ENCODE data around the gene LITAF. TPM values are rescaled to one million over a fixed set of nuclear protein-coding genes. Genes with fewer than 3 reads are reported as not detected.

LITAF gene
- total RNA-seq (100 to 1,000 TPM; 126 to 278 (median 208) TPM), polyA plus RNA-seq (100 to 1,000 TPM; 525 to 563 TPM), total RNA-seq (200 reads per million, percentile 93 among the genes with 10 or more reads in this experiment)

DNA sequence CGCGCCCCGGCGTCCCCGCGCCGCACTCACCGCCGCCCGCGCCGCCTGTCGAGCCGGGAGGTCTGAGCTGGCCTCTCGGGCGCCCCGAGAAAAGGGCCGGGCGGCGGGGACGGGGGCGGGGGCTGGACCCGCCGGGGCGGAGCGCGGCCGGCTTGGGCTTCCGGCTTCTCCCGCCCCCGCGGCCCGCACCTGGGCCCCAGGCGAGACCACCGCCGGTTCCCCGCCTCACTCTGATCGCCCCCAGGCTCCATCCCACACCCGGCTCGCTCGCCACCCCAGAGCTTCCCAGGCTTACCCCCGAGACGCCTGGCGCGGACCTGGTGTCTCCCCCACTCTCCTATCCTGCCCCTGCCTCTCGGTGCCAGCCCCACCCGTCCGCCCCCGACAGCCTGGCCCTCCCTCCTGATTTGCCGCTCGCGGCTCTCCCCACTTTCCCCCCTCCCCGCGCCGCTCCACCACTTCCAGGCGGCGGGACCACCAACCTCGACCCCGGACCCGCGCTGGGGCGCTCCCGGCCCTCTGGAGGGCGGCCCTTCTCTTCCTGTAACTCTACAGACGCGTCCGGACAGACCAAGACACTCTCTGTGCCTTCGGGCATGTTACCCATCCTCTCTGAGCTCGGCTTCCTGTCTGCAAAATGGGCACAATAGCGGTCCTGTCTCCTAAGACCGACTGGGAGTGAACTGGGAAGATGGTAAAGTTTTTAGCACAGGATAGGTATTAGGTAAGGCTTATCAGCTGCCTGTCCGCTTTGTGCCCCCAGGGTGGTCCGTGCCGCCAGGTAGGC lies at the start of gene LITAF:
Gene LITAF (minus strand): TSS at position 64 of the 787 bp plus-strand sequence. CDS start 30,189 bp downstream, outside the sequence.
- Histone ChIP-seq H3K27ac (ENCODE audit: low read depth, low read length) (peak within 1 kb of the TSS; percentile 94), H3K4me3 (ENCODE audit: low read length) (peak within 1 kb of the TSS; percentile 88), H3K27me3 (ENCODE audit: control insufficient read depth in 2 of 2, insufficient read depth in 2 of 2, low read length in 2 of 2) (no peaks in the 10 kb centered on the region), H3K4me1 (ENCODE audit: control insufficient read depth in 2 of 2, insufficient read depth in 2 of 2, low read length in 2 of 2) (peaks cover 32 to 38% of the 10 kb centered on the region in 2 donors), H3K9me3 (ENCODE audit: control insufficient read depth in 2 of 3, low read length in 3 of 3) (no peaks in the 10 kb centered on the region), H3K36me3 (ENCODE audit: control insufficient read depth in 2 of 3, insufficient read depth in 3 of 3, low read length in 3 of 3) (no peaks in the 10 kb centered on the region)
- DNase-seq (peak in 8 of 9 donors; percentile 52 to 75 (median 57)), ATAC-seq (peak; percentile 71)
- Mint-ChIP-seq H3K36me3 (peaks cover 0 to 14% (median 0%) of the 10 kb centered on the region in 5 donors), H3K27me3 (peaks cover 0 to 7% (median 0%) of the 10 kb centered on the region in 5 donors), H3K27ac (peak within 1 kb of the TSS; percentile 90 to 99 (median 97)), H3K4me3 (peak within 1 kb of the TSS; percentile 91 to 100 (median 96)), H3K4me1 (peaks cover 29 to 45% (median 37%) of the 10 kb centered on the region in 7 donors), H3K9me3 (no peaks in the 10 kb centered on the region)
- ChIA-PET CTCF (interaction anchor here (0.6 to 2.1 kb wide), 5 partner anchors 11 to 436 kb away, joined by 3 to 5 read pairs (median 4); no protein-coding TSS in a partner anchor), POLR2A (interaction anchor here (0.7 to 5.0 kb wide), 12 partner anchors 11 to 80 kb away, joined by 3 to 92 read pairs (median 5); no protein-coding TSS in a partner anchor)
- intact Hi-C loops (cut with micrococcal nuclease), result loop anchor here (1.0 to 10.0 kb wide), 6 partner anchors 54 to 642 kb away; partner anchors contain the start of genes CLEC16A (in 1 of the 2), DEXI (in 1 of the 2), SNN (in 1 of the 2) and SOCS1 (in 1 of the 2)

DNA sequence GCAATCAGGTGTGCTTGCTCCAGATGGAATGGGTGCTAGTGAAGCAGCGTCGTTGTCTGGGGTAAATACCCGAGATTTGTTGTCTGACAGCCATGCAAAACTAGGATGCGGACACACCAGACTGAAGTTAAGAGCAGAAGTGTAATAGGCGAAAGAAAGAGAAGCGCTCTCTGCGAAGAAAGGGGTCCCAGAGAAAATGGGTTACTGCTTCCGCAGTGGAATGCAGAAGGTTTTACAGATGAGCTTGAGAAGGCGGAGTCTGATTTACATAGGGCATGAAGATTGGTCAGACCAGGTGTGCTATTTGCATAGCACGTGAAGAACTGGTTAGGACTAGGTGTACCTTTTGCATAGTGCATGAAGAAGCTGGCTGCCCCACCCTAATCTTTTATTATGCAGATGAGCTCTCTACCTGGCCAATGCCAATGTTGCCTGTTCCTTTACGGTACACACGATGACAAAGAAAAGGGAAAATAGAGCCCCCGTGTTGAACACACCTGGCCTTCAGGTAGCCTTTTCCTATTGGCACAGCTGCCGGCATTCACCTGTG lies 49.5 kb upstream of the LITAF start:
- Mint-ChIP-seq H3K27me3 (peaks cover 0 to 30% (median 0%) of the 10 kb centered on the region in 5 donors), H3K27ac (peak overlapping the region in 3 of 9 donors; percentile 0 to 16 (median 13)), H3K4me1 (peaks cover 20 to 38% (median 29%) of the 10 kb centered on the region in 7 donors), H3K36me3 (no peaks in the 10 kb centered on the region), H3K4me3 (no peak overlapping the region), H3K9me3 (no peaks in the 10 kb centered on the region)
- POLR2A ChIA-PET, result interaction anchor here (1.1 to 3.4 kb wide), 7 partner anchors 12 to 99 kb away, joined by 3 to 16 read pairs (median 3); no protein-coding TSS in a partner anchor
- intact Hi-C loops (cut with micrococcal nuclease), result no loop called here
- ATAC-seq, result no peak
- CTCF ChIA-PET, result interaction anchor here (1.8 kb wide), 1 partner anchor 15 kb away, joined by 8 read pairs; no protein-coding TSS in a partner anchor
- peak in 2 of 9 donors; percentile 30 to 40 for DNase-seq
- H3K9me3 ChIP-seq (ENCODE audit: control insufficient read depth in 2 of 3, low read length in 3 of 3), result no peaks in the 10 kb centered on the region
- no peak overlapping the region for H3K27ac ChIP-seq (ENCODE audit: low read depth, low read length)
- H3K27me3 ChIP-seq (ENCODE audit: control insufficient read depth in 2 of 2, insufficient read depth in 2 of 2, low read length in 2 of 2), result no peaks in the 10 kb centered on the region
- no peak overlapping the region for H3K4me3 ChIP-seq (ENCODE audit: low read length)
- H3K36me3 ChIP-seq (ENCODE audit: control insufficient read depth in 2 of 3, insufficient read depth in 3 of 3, low read length in 3 of 3), result no peaks in the 10 kb centered on the region
- peaks cover 8 to 9% of the 10 kb centered on the region in 2 donors for H3K4me1 ChIP-seq (ENCODE audit: control insufficient read depth in 2 of 2, insufficient read depth in 2 of 2, low read length in 2 of 2)

DNA sequence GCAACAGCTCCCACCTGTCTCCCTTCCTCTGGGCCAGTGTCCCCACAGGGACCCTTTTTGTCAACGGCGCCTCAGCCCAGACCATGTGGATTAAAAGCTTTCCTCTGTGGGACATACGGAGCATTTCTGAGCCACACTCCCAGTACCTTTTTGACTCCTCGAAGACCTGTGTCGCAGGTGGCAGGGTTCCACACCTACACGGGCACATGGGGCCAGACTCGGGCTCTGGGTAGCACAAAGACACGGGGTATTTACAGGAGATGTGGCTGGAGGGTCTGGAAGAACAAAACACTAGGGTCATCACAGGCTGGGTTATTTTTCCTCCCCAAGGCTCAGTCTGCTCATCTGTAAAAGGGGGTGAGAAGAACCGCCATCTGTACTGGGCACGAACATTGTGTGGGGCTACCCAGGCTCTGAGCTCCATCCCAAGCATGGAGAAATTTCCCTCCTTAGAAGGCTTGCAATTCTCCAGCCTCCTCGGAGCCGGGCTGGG lies 49.0 kb upstream of the LITAF start:
- Mint-ChIP-seq H3K36me3 (no peaks in the 10 kb centered on the region), H3K27me3 (peaks cover 0 to 30% (median 0%) of the 10 kb centered on the region in 5 donors), H3K4me1 (peaks cover 16 to 37% (median 29%) of the 10 kb centered on the region in 7 donors), H3K4me3 (no peak overlapping the region), H3K27ac (peak overlapping the region in 2 of 9 donors; percentile 13 to 16), H3K9me3 (no peaks in the 10 kb centered on the region)
- no peak for DNase-seq
- H3K27me3 ChIP-seq (ENCODE audit: control insufficient read depth in 2 of 2, insufficient read depth in 2 of 2, low read length in 2 of 2), result no peaks in the 10 kb centered on the region
- H3K9me3 ChIP-seq (ENCODE audit: control insufficient read depth in 2 of 3, low read length in 3 of 3), result no peaks in the 10 kb centered on the region
- no peak overlapping the region for H3K4me3 ChIP-seq (ENCODE audit: low read length)
- intact Hi-C loops (cut with micrococcal nuclease), result no loop called here
- no peak for ATAC-seq
- no peak overlapping the region for H3K27ac ChIP-seq (ENCODE audit: low read depth, low read length)
- no peaks in the 10 kb centered on the region for H3K36me3 ChIP-seq (ENCODE audit: control insufficient read depth in 2 of 3, insufficient read depth in 3 of 3, low read length in 3 of 3)
- ChIA-PET CTCF (interaction anchor here (0.6 to 1.8 kb wide), 2 partner anchors 14 to 94 kb away, joined by 3 to 8 read pairs; no protein-coding TSS in a partner anchor), POLR2A (interaction anchor here (1.1 to 3.4 kb wide), 9 partner anchors 11 to 98 kb away, joined by 3 to 16 read pairs (median 3); no protein-coding TSS in a partner anchor)
- H3K4me1 ChIP-seq (ENCODE audit: control insufficient read depth in 2 of 2, insufficient read depth in 2 of 2, low read length in 2 of 2), result peaks cover 3% of the 10 kb centered on the region in 2 donors

DNA sequence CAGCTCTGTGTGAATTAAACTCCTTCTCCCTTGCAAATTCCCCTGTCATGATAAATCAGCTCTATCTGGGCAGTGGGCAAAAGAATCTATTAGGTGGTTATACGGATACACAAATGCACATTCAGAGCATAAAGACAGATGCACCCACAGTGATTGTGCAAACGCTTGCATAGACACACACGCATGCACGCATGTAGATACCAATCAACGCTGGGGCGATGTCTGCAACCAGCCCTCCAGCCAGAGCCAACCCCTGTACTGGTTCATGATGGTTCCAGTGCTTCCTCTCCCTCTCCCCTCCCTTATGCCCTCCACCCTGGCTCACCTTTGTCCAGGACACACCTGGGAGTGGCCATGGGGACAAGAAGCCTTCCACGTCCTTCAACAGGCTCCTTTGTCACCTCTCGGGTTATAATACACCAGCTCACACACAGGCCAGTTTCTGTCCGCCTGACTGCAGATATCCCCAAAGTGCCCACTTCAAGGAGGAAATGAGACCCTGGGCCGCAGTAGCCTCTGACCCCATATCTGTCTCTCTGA lies 48.5 kb upstream of the LITAF start:
- CTCF ChIA-PET, result interaction anchor here (0.6 to 1.8 kb wide), 3 partner anchors 14 to 103 kb away, joined by 3 to 8 read pairs (median 5); no protein-coding TSS in a partner anchor
- peak overlapping the region in 2 of 9 donors; percentile 28 to 45 for H3K27ac Mint-ChIP-seq
- Histone ChIP-seq H3K27me3 (ENCODE audit: control insufficient read depth in 2 of 2, insufficient read depth in 2 of 2, low read length in 2 of 2) (no peaks in the 10 kb centered on the region), H3K4me1 (ENCODE audit: control insufficient read depth in 2 of 2, insufficient read depth in 2 of 2, low read length in 2 of 2) (peaks cover 0 to 3% of the 10 kb centered on the region in 2 donors), H3K36me3 (ENCODE audit: control insufficient read depth in 2 of 3, insufficient read depth in 3 of 3, low read length in 3 of 3) (no peaks in the 10 kb centered on the region), H3K27ac (ENCODE audit: low read depth, low read length) (no peak overlapping the region), H3K4me3 (ENCODE audit: low read length) (no peak overlapping the region), H3K9me3 (ENCODE audit: control insufficient read depth in 2 of 3, low read length in 3 of 3) (no peaks in the 10 kb centered on the region)
- peaks cover 0 to 29% (median 0%) of the 10 kb centered on the region in 5 donors for H3K27me3 Mint-ChIP-seq
- H3K4me3 Mint-ChIP-seq, result no peak overlapping the region
- H3K36me3 Mint-ChIP-seq, result no peaks in the 10 kb centered on the region
- POLR2A ChIA-PET, result interaction anchor here (0.9 to 1.4 kb wide), 4 partner anchors 10 to 98 kb away, joined by 3 to 5 read pairs (median 3); no protein-coding TSS in a partner anchor
- ATAC-seq (no peak), DNase-seq (no peak)
- intact Hi-C loops (cut with micrococcal nuclease), result no loop called here
- H3K9me3 Mint-ChIP-seq, result no peaks in the 10 kb centered on the region
- H3K4me1 Mint-ChIP-seq, result peaks cover 16 to 37% (median 29%) of the 10 kb centered on the region in 7 donors

DNA sequence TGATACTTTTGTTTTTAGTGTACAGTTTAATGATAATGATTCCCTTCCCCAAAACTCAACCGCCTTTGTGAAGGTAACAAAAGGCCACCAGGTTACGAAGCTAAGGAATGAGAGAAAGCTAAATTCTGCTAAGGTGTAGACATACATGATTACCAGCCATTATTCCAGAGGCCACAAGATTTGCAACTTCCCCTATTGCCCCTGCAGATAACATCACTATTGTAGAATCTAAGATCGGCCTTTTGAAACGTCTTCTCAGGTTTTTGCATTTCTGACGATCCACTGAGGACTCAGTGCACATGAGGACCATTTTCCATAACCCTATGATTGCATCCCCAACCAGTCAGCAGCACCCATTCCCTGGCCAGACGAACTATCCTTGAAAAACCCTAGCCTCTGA lies 47.6 kb upstream of the LITAF start:
- ChIA-PET POLR2A (interaction anchor here (0.9 to 1.4 kb wide), 3 partner anchors 9 to 12 kb away, joined by 3 to 5 read pairs (median 3); no protein-coding TSS in a partner anchor), CTCF (interaction anchor here (1.4 kb wide), 1 partner anchor 102 kb away, joined by 5 read pairs; no protein-coding TSS in a partner anchor)
- peaks cover 0 to 26% (median 0%) of the 10 kb centered on the region in 5 donors for H3K27me3 Mint-ChIP-seq
- ATAC-seq, result no peak
- peaks cover 18 to 43% (median 38%) of the 10 kb centered on the region in 7 donors for H3K4me1 Mint-ChIP-seq
- H3K27ac ChIP-seq (ENCODE audit: low read depth, low read length), result no peak overlapping the region
- H3K9me3 ChIP-seq (ENCODE audit: control insufficient read depth in 2 of 3, low read length in 3 of 3), result no peaks in the 10 kb centered on the region
- no peak overlapping the region for H3K4me3 ChIP-seq (ENCODE audit: low read length)
- intact Hi-C loops (cut with micrococcal nuclease), result no loop called here
- no peak for DNase-seq
- no peaks in the 10 kb centered on the region for H3K36me3 Mint-ChIP-seq
- no peaks in the 10 kb centered on the region for H3K36me3 ChIP-seq (ENCODE audit: control insufficient read depth in 2 of 3, insufficient read depth in 3 of 3, low read length in 3 of 3)
- no peaks in the 10 kb centered on the region for H3K9me3 Mint-ChIP-seq
- no peaks in the 10 kb centered on the region for H3K27me3 ChIP-seq (ENCODE audit: control insufficient read depth in 2 of 2, insufficient read depth in 2 of 2, low read length in 2 of 2)
- no peak overlapping the region for H3K4me3 Mint-ChIP-seq
- H3K4me1 ChIP-seq (ENCODE audit: control insufficient read depth in 2 of 2, insufficient read depth in 2 of 2, low read length in 2 of 2), result peaks cover 0 to 11% of the 10 kb centered on the region in 2 donors
- H3K27ac Mint-ChIP-seq, result peak overlapping the region in 1 of 9 donors; percentile 42

DNA sequence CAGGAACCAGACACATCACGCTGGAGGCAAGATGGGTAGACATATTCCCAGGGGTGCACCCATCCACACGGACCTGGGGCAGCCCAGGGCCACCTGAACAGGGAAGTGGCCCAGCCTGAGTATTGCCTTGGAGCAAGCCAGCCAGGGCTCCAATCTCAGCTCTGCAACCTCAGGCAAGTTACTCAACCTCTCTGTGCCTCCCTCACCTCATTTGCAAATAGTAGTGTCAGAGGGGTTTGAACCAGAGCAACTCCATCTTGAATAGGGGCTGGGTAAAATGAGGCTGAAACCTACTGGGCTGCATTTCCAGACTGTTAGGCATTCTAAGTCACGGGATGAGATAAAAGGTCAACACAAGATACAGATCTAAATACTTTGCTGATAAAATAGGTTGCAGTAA lies 46.4 kb upstream of the LITAF start:
- H3K4me3 Mint-ChIP-seq, result no peak overlapping the region
- no peaks in the 10 kb centered on the region for H3K27me3 ChIP-seq (ENCODE audit: control insufficient read depth in 2 of 2, insufficient read depth in 2 of 2, low read length in 2 of 2)
- no peaks in the 10 kb centered on the region for H3K9me3 ChIP-seq (ENCODE audit: control insufficient read depth in 2 of 3, low read length in 3 of 3)
- DNase-seq (no peak), ATAC-seq (no peak)
- peaks cover 0 to 19% (median 0%) of the 10 kb centered on the region in 5 donors for H3K27me3 Mint-ChIP-seq
- intact Hi-C loops (cut with micrococcal nuclease), result no loop called here
- no peak overlapping the region for H3K27ac Mint-ChIP-seq
- H3K27ac ChIP-seq (ENCODE audit: low read depth, low read length), result no peak overlapping the region
- ChIA-PET CTCF (no interaction called here), POLR2A (no interaction called here)
- H3K4me1 Mint-ChIP-seq, result peaks cover 22 to 50% (median 43%) of the 10 kb centered on the region in 7 donors
- no peaks in the 10 kb centered on the region for H3K9me3 Mint-ChIP-seq
- peaks cover 0 to 17% of the 10 kb centered on the region in 2 donors for H3K4me1 ChIP-seq (ENCODE audit: control insufficient read depth in 2 of 2, insufficient read depth in 2 of 2, low read length in 2 of 2)
- H3K36me3 Mint-ChIP-seq, result no peaks in the 10 kb centered on the region
- H3K36me3 ChIP-seq (ENCODE audit: control insufficient read depth in 2 of 3, insufficient read depth in 3 of 3, low read length in 3 of 3), result no peaks in the 10 kb centered on the region
- no peak overlapping the region for H3K4me3 ChIP-seq (ENCODE audit: low read length)
